ENCODE results near the gene ADPRS.

DNA sequence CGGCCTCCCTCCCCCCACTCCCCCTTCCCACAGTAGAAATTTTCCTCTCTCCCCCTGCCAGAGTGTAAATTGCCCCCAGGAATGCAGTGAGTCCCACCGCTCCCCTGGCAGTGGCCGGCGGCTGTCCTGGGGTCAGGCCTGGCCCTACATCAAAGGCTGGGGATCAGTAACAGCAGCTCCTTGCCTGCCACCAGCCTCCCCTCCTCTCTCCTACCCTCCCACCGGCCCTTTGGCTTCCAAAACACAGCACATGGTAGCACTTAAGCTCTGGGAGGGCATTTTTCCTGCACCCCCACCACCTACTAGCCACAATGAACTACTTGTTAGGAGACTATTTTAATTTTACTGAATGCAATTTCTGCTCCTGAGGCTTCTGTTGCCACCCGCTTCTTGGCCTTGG is 45.3 kb downstream of the ADPRS start:
- TF ChIP-seq CTCF (IDR thresholded peaks at IDR 0.05 in 2 of 3, conservative IDR thresholded peaks at IDR 0.05 in 1 of 3; ENCODE audit: insufficient read depth in 2 of 3, low read depth in 1 of 3, low read length in 3 of 3) (no peak), ETS2 (tag; IDR thresholded peaks at IDR 0.05; ENCODE audit: borderline replicate concordance, poor library complexity, severe bottlenecking) (no peak), EP300 (IDR thresholded peaks at IDR 0.05; ENCODE audit: low read length) (no peak)
